Mesodermal cell (in vitro differentiated cells): Measurements from ENCODE around the gene KRTAP16-1.
"Not testable (repeated sequence)": the region's sequence is repeated elsewhere in the genome, so short reads cannot be mapped to it uniquely, and the experiment has no call there.

Experiments used
- H3K27ac ChIP-seq: 2 replicates; pipeline ENCODE4 v1.7.0; 2013; ENCODE audit warnings: mild to moderate bottlenecking, low read depth, low read length, moderate library complexity; ENCODE audit not compliant: severe bottlenecking
- H3K36me3 ChIP-seq: 2 replicates; pipeline ENCODE4 v1.7.1; 2013; ENCODE audit warnings: mild to moderate bottlenecking, low read length, moderate library complexity; ENCODE audit not compliant: control insufficient read depth, insufficient read depth
- H3K4me1 ChIP-seq: one replicate; pipeline ENCODE4 v1.7.1; 2013; ENCODE audit warnings: mild to moderate bottlenecking, low read length; ENCODE audit not compliant: insufficient read depth, control insufficient read depth, poor library complexity, severe bottlenecking
- H3K4me3 ChIP-seq: 2 replicates; pipeline ENCODE4 v1.7.0; 2013; ENCODE audit warnings: low read length, control low read depth, mild to moderate bottlenecking; ENCODE audit not compliant: insufficient read depth, poor library complexity, severe bottlenecking; ENCODE audit errors: extremely low read depth
- H3K9me3 ChIP-seq: 2 replicates; pipeline ENCODE4 v1.7.1; 2013; ENCODE audit warnings: mild to moderate bottlenecking, low read length, moderate library complexity; ENCODE audit not compliant: control insufficient read depth
- WGBS, 2 experiments: methylation state at CpG; one replicate each; pipeline ENCODE4 v1.1.5; 2013; ENCODE audit warnings: missing lambda C conversion rate in 2 of 2; ENCODE audit not compliant: insufficient coverage in 2 of 2; 5-methylcytosine and 5-hydroxymethylcytosine counted together

Gene KRTAP16-1

DNA sequence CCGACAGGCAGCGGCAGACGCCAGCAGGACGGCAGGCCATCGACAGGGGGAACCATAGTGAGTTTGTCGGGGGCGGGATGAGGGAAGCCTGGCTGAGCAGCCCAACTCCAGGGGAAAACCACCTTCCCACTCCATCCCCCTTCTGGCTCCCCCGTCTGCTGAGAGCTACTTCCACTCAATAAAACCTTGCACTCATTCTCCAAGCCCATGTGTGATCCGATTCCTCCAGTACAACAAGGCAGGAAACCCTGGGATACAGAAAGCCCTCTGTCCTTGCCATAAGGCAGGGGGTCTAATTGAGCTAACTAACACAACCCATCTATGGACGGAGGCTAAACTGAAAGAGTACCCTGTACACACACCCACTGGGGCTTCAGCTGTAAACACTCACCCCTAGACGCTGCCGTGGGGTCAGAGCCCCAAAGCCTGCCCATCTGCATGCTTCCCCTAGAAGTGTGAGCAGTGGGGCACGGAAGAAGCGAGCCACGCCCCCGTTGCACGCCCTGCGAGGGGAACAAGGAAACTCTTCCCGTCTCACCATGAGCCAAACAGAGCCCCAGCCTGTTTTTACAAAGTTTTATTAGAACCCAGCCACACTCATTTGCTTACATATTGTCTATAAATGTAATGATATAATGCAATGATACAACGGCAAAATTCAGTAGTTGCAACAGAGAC, 10.5 kb downstream of the KRTAP16-1 start:
- no peaks in the 10 kb centered on the region for H3K9me3 ChIP-seq
- no peaks in the 10 kb centered on the region for H3K4me1 ChIP-seq
- no peaks in the 10 kb centered on the region for H3K36me3 ChIP-seq
- WGBS, 2 experiments, result 88 to 91% methylated on average over 8 to 13 of the region's 20 CpGs
- H3K4me3 ChIP-seq, result no peak overlapping the region
- no peak overlapping the region for H3K27ac ChIP-seq

GRCh38 chr17:41296846-41297245, 12.3 kb downstream of the KRTAP16-1 start:
- H3K4me1 ChIP-seq, result no peaks in the 10 kb centered on the region

GRCh38 chr17:41294016-41294415, 15.1 kb downstream of the KRTAP16-1 start:
- Histone ChIP-seq H3K27ac (no peak overlapping the region), H3K4me3 (no peak overlapping the region), H3K36me3 (no peaks in the 10 kb centered on the region), H3K4me1 (no peaks in the 10 kb centered on the region), H3K9me3 (no peaks in the 10 kb centered on the region)
- WGBS, 2 experiments, result 92 to 94% methylated on average over 1 of the region's 1 CpG

More at GRCh38 chr17:41296846-41297245, 12.3 kb downstream of the KRTAP16-1 start:
- H3K4me3 ChIP-seq, result no peak overlapping the region
- no CpG with 5 or more reads among the region's 1 CpG for WGBS, 2 experiments
- no peaks in the 10 kb centered on the region for H3K36me3 ChIP-seq
- no peaks in the 10 kb centered on the region for H3K9me3 ChIP-seq
- no peak overlapping the region for H3K27ac ChIP-seq

- H3K27ac ChIP-seq, result no peak overlapping the region
- H3K36me3 ChIP-seq, result no peaks in the 10 kb centered on the region
- no peak overlapping the region for H3K4me3 ChIP-seq
- no peaks in the 10 kb centered on the region for H3K9me3 ChIP-seq
- 80 to 100% methylated on average over 1 of the region's 3 CpGs for WGBS, 2 experiments
- peaks cover 20% of the 10 kb centered on the region for H3K4me1 ChIP-seq
Measured at GRCh38 chr17:41287050-41287449, 22.1 kb downstream of the KRTAP16-1 start.

DNA sequence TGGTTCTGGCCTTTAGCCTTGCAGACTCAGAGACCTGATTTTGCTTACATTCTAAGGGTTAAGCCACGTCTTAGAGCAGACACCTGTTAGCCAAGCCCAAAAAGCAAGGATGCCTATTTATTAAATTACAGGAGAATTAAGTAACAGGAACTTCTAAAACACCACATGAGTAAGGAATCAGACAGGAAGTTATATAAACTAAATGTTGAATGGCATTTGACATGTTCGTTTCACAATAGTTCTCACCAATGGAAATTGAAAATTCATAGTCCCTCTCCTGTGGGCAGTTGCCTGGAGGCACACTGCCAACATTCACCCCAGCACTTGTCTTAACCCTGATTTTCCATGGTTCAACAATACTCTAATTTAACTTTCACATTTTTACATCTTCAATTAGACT, 24.6 kb downstream of the KRTAP16-1 start:
- H3K9me3 ChIP-seq, result no peaks in the 10 kb centered on the region
- no peak overlapping the region for H3K27ac ChIP-seq
- no peak overlapping the region for H3K4me3 ChIP-seq
- peaks cover 20% of the 10 kb centered on the region for H3K4me1 ChIP-seq
- no peaks in the 10 kb centered on the region for H3K36me3 ChIP-seq
- 71% methylated on average over 1 of the region's 2 CpGs; no CpG with 5 or more reads in 1 of the 2 experiments for WGBS, 2 experiments

DNA sequence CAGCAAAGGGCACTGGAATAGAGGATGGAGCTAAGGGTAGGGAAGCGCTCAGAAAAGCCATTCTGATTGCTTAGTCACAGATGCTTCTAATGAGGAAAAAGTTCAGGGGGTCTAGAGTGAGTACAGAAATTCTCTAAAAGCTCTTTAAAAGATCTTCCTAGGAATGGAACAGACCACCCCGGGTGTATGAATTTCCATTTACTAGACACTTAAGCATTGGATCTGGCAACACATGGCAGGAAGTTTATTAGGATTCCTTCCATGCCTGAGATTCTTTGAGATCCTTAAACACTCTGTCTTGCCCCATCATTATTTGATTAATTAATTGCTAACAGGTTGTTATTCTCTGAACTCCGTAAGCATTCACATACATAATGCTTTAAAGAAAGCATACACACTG, 25.1 kb downstream of the KRTAP16-1 start:
- Histone ChIP-seq H3K36me3 (no peaks in the 10 kb centered on the region), H3K27ac (peak overlapping the region; percentile 60), H3K4me1 (peaks cover 20% of the 10 kb centered on the region), H3K4me3 (no peak overlapping the region), H3K9me3 (no peaks in the 10 kb centered on the region)
- WGBS, 2 experiments, result 84 to 100% methylated on average over 1 to 2 of the region's 3 CpGs

DNA sequence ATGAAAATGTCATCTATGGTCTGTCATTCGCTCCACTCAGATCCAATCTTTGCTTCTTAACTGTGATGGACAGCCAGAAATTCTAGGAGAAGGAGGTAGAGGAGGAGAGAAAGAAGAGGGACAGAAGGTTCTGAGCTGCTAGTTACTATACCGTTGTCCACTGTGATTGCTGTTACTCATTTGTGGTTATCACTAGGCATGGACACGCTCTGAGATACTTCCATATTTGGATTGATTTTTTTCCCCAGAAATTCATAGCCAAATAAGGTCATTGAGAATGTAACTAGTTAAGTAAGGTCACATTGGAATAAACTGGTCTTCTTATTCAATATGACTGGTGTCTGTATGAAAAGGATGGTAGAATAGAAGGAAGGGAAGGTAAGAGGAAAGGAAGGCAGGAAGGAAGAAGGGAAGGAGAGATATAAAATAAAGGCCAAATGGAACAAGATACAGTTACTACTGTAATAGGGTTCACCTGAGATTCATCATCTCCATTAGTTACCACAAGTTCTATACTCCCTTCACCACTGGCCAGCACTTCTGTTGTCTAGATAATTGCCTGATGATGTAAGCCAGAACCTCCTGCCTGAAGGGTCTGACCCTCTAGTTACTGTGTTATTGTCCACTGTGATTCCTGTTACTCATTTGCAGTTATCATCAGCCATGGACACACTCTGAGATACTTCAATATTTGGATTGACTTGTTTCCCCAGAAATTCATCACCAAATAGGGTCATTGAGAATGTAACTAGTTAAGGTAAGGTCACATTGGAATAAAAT, 30.7 kb downstream of the KRTAP16-1 start:
- Histone ChIP-seq H3K9me3 (no peaks in the 10 kb centered on the region), H3K4me1 (peaks cover 4% of the 10 kb centered on the region)
- 83 to 86% methylated on average over 1 to 2 of the region's 3 CpGs for WGBS, 2 experiments

DNA sequence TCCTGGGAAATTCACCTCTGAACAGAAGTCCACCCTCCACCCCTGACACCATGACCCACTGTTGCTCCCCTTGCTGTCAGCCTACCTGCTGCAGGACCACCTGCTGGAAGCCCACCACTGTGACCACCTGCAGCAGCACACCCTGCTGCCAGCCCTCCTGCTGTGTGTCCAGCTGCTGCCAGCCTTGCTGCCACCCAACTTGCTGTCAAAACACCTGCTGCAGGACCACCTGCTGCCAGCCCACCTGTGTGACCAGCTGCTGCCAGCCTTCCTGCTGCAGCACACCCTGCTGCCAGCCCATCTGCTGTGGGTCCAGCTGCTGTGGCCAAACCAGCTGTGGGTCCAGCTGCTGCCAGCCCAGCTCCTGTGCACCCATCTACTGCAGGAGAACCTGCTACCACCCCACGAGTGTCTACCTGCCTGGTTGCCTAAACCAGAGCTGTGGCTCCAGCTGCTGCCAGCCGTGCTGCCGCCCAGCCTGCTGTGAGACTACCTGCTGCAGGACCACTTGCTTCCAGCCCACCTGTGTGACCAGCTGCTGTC, 33.4 kb downstream of the KRTAP16-1 start, which contains the start of gene KRTAP9-7:
Gene KRTAP9-7, plus strand, starts transcription at position 51 of the 543 bp plus-strand sequence. Its CDS starts 0 bp downstream, at position 51.
- not testable (repeated sequence) for H3K9me3 ChIP-seq, H3K4me1 ChIP-seq, H3K27ac ChIP-seq, H3K36me3 ChIP-seq, H3K4me3 ChIP-seq
- 74 to 89% methylated on average over 3 of the region's 3 CpGs for WGBS, 2 experiments

More for the DNA sequence above, 30.7 kb downstream of the KRTAP16-1 start:
- H3K27ac ChIP-seq, result no peak overlapping the region
- H3K36me3 ChIP-seq, result no peaks in the 10 kb centered on the region
- no peak overlapping the region for H3K4me3 ChIP-seq

GRCh38 chr17:41271858-41272257, 37.3 kb downstream of the KRTAP16-1 start:
- Histone ChIP-seq H3K27ac (no peak overlapping the region), H3K4me3 (no peak overlapping the region), H3K9me3 (no peaks in the 10 kb centered on the region), H3K36me3 (no peaks in the 10 kb centered on the region), H3K4me1 (no peaks in the 10 kb centered on the region)
- 60 to 67% methylated on average over 1 of the region's 1 CpG for WGBS, 2 experiments

DNA sequence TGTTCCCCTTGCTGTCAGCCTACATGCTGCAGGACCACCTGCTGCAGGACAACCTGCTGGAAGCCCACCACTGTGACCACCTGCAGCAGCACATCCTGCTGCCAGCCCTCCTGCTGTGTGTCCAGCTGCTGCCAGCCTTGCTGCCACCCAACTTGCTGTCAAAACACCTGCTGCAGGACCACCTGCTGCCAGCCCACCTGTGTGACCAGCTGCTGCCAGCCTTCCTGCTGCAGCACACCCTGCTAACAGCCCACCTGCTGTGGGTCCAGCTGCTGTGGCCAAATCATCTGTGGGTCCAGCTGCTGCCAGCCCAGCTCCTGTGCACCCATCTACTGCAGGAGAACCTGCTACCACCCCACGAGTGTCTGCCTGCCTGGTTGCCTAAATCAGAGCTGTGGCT, 37.8 kb downstream of the KRTAP16-1 start:
- not testable (repeated sequence) for H3K36me3 ChIP-seq, H3K4me3 ChIP-seq, H3K4me1 ChIP-seq, H3K9me3 ChIP-seq, H3K27ac ChIP-seq
- 50% methylated on average over 1 of the region's 1 CpG; no CpG with 5 or more reads in 1 of the 2 experiments for WGBS, 2 experiments
